Endothelial cell of umbilical vein (primary cell): ENCODE data around the gene HSPB6. TPM values are rescaled to one million over a fixed set of nuclear protein-coding genes. Genes with fewer than 3 reads are reported as not detected.

ENCODE experiments used
- BruUV-seq: library from RNA; stranded (reverse); fragments of 400-500 nt; replicated peaks from 2 replicates; lab custom pipeline; 2021; lab: Mats Ljungman, UMichigan
- CTCF ChIA-PET: fragments of 300-600, 350-600 bp; sonication (Branson Sonifier 250); formaldehyde crosslinking; loops from one replicate; lab custom pipeline; 2021; ENCODE audit warnings: antibody characterized with exemption, inconsistent platforms; lab: Charles Lee
- POLR2A ChIA-PET: fragments of 300-600, 350-600 bp; sonication (Branson Sonifier 250); formaldehyde crosslinking; loops from one replicate; lab custom pipeline; 2021; ENCODE audit warnings: antibody characterized with exemption, inconsistent platforms; lab: Charles Lee
- DNase-seq: peaks from one replicate; pipeline ENCODE4 v3.0.0-alpha.2; 2011; ENCODE audit warnings: low read depth, low spot score
- FAIRE-seq: peaks from 2 replicates; lab custom pipeline; 2011; peaks lifted over from hg19 to GRCh38; lab: Jason Lieb, UNC
- H2AFZ ChIP-seq: 2 replicates; pipeline ENCODE4 v1.6.0; 2012; ENCODE audit warnings: low read depth, low read length, control low read depth, inconsistent platforms
- H3K27ac ChIP-seq: 2 replicates; pipeline ENCODE4 v1.5.1; 2011; ENCODE audit warnings: low read depth, mild to moderate bottlenecking, control low read depth, low read length, moderate library complexity; ENCODE audit not compliant: insufficient read depth
- H3K27me3 ChIP-seq, 2 experiments: 2 replicates each; pipeline versions ENCODE4 v1.6.0 to v1.6.1; 2011; ENCODE audit warnings: low read length in 2 of 2, mixed read lengths in 1 of 2; ENCODE audit not compliant: control insufficient read depth in 2 of 2, insufficient read depth in 2 of 2
- H3K36me3 ChIP-seq, 2 experiments: 2 replicates in 1 of 2; 3 replicates in 1 of 2; pipeline ENCODE4 v1.5.1; 2011; ENCODE audit warnings: low read length in 2 of 2, mild to moderate bottlenecking in 1 of 2, moderate library complexity in 1 of 2; ENCODE audit not compliant: control insufficient read depth in 2 of 2, insufficient read depth in 2 of 2; ENCODE audit errors: extremely low read depth in 1 of 2
- H3K4me1 ChIP-seq: 3 replicates; pipeline ENCODE4 v1.5.1; 2011; ENCODE audit warnings: mild to moderate bottlenecking, low read length; ENCODE audit not compliant: control insufficient read depth, insufficient read depth; ENCODE audit errors: extremely low read depth
- H3K4me2 ChIP-seq: 2 replicates; pipeline ENCODE4 v1.6.1; 2011; ENCODE audit warnings: low read length, control low read depth, mixed read lengths; ENCODE audit not compliant: insufficient read depth
- H3K4me3 ChIP-seq, 3 experiments: fragments of 200-600 bp in 1 of 3; sonication (generic), shearing (Covaris generic) in 1 of 3; replicated peaks in 1 of 3; 2 replicates each; pipeline ENCODE4 v1.5.1; 2011 to 2016; ENCODE audit warnings: control low read depth in 3 of 3, low read length in 3 of 3, mild to moderate bottlenecking in 2 of 3, inconsistent platforms in 1 of 3, low read depth in 1 of 3, moderate library complexity in 1 of 3; ENCODE audit not compliant: insufficient read depth in 1 of 3
- H3K79me2 ChIP-seq: 2 replicates; pipeline ENCODE4 v1.6.0; 2012; ENCODE audit warnings: low read length, inconsistent platforms; ENCODE audit not compliant: control insufficient read depth, insufficient read depth
- H3K9ac ChIP-seq: replicated peaks from 2 replicates; pipeline ENCODE3; 2011; ENCODE audit warnings: low read length, control low read depth; ENCODE audit not compliant: insufficient read depth; ENCODE audit errors: extremely low read depth
- H3K9me1 ChIP-seq: replicated peaks from 3 replicates; pipeline ENCODE4 v1.6.0; 2011; ENCODE audit warnings: mild to moderate bottlenecking, low read length; ENCODE audit not compliant: control insufficient read depth, insufficient read depth; ENCODE audit errors: extremely low read depth
- H3K9me3 ChIP-seq: replicated peaks from 2 replicates; pipeline ENCODE4 v1.5.1; 2012; ENCODE audit warnings: low read length, inconsistent platforms; ENCODE audit not compliant: control insufficient read depth, insufficient read depth
- H4K20me1 ChIP-seq: replicated peaks from 2 replicates; pipeline ENCODE3; 2011; ENCODE audit warnings: mild to moderate bottlenecking, low read length; ENCODE audit not compliant: control insufficient read depth, insufficient read depth; ENCODE audit errors: extremely low read depth
- CTCF ChIP-seq, 2 donors: IDR thresholded peaks; 1 replicate in 1 of 2; 2 replicates in 1 of 2; pipeline ENCODE4 v1.5.1; 2011; ENCODE audit warnings: low read length in 2 of 2, mild to moderate bottlenecking in 2 of 2, moderate library complexity in 2 of 2, control low read depth in 1 of 2, inconsistent platforms in 1 of 2, low read depth in 1 of 2; ENCODE audit not compliant: insufficient read depth in 1 of 2; ENCODE audit errors: extremely low read depth in 1 of 2
- EZH2 ChIP-seq: IDR thresholded peaks from 2 replicates; pipeline ENCODE4 v1.6.1; 2012; ENCODE audit warnings: borderline replicate concordance, low read depth, mild to moderate bottlenecking, moderate library complexity, low read length, inconsistent platforms; ENCODE audit not compliant: severe bottlenecking
- FOS ChIP-seq: IDR thresholded peaks from 2 replicates; pipeline ENCODE4 v1.6.1; 2011; ENCODE audit warnings: mild to moderate bottlenecking, low read length, moderate library complexity, borderline replicate concordance; ENCODE audit not compliant: insufficient read depth
- GATA2 ChIP-seq: IDR thresholded peaks from 2 replicates; pipeline ENCODE4 v1.7.0; 2011; ENCODE audit warnings: low read depth, mild to moderate bottlenecking, moderate library complexity, mixed read lengths, low read length; ENCODE audit not compliant: insufficient read length, insufficient read depth
- JUN ChIP-seq: IDR thresholded peaks from 2 replicates; pipeline ENCODE4 v1.6.1; 2011; ENCODE audit warnings: borderline replicate concordance, low read depth; ENCODE audit not compliant: insufficient read length, insufficient read depth
- MYC ChIP-seq: IDR thresholded peaks from one replicate; pipeline ENCODE4 v1.6.1; 2011; ENCODE audit warnings: mild to moderate bottlenecking, low read depth, low read length
- POLR2A ChIP-seq: IDR thresholded peaks from 2 replicates; pipeline ENCODE4 v1.6.1; 2012; ENCODE audit warnings: low read depth, mild to moderate bottlenecking, control low read depth, low read length
- POLR2AphosphoS5 ChIP-seq: IDR thresholded peaks from 2 replicates; pipeline ENCODE4 v1.6.1; 2012; ENCODE audit warnings: low read depth, mild to moderate bottlenecking, control low read depth, low read length, moderate library complexity; ENCODE audit not compliant: insufficient read depth
- dilution Hi-C: fragments of 300-500 bp; cut with MboI; formaldehyde crosslinking; loops from one replicate; pipeline ENCODE4 v1.15.0; 2019; ENCODE audit warnings: low sequenced_read_pairs; ENCODE audit not compliant: extremely low pct_ligation_motif_present
- intact Hi-C: fragments of 100-400 bp; cut with micrococcal nuclease; formaldehyde crosslinking; loops from one replicate; pipeline ENCODE4 v1.10.0; 2022
- polyA plus RNA-seq, 4 experiments: library from polyadenylated mRNA; depleted of rRNA in 3 of 4; stranded (reverse) in 3 of 4; unstranded in 1 of 4; fragments of >200 nt; gene quantifications; 2 replicates each; pipeline versions ENCODE4 v1.2.1 to v1.2.3, GENCODE V29; 2011 to 2012; ENCODE audit warnings: missing spikeins in 1 of 4
- total RNA-seq: library from RNA; stranded (reverse); gene quantifications from 2 replicates; pipeline ENCODE4 v1.2.3, GENCODE V29; 2021
- TF ChIP-seq, protein P1 (sequence below): IDR thresholded peaks from 2 replicates; pipeline ENCODE4 v1.6.1; 2011; ENCODE audit not compliant: insufficient read depth, insufficient read length

The HSPB6 gene
- total and polyA plus RNA-seq, 2 donors (not counting 3 experiments of a cell fraction or from before 2014, with no cell fraction given), result 3.4 to 6.2 TPM

- Histone ChIP-seq H3K36me3 (peaks cover 0 to 6% of the 10 kb centered on the region in 2 experiments), H3K27ac (no peak overlapping the region), H3K4me3 (no peak overlapping the region), H3K27me3 (no peaks in the 10 kb centered on the region), H3K9me1 (no peaks in the 10 kb centered on the region), H3K79me2 (no peaks in the 10 kb centered on the region), H2AFZ (no peak overlapping the region), H3K4me2 (no peak overlapping the region), H3K9ac (no peak overlapping the region), H3K4me1 (peaks cover 4% of the 10 kb centered on the region), H3K9me3 (no peaks in the 10 kb centered on the region), H4K20me1 (no peaks in the 10 kb centered on the region)
- TF ChIP-seq GATA2 (no peak), POLR2A (no peak), CTCF (IDR thresholded peaks at IDR 0.05; ENCODE audit: extremely low read depth in 1 of 2, insufficient read depth in 1 of 2, low read depth in 1 of 2, low read length in 2 of 2) (no peak), FOS (no peak), MYC (no peak)
- ChIA-PET CTCF (no interaction called here), POLR2A (no interaction called here)
- intact Hi-C loops, result no loop called here
- BruUV-seq, result no TSS peak
- no peak for DNase-seq
- dilution Hi-C loops, result no loop called here
- FAIRE-seq, result no peak
These were observed 23.9 kb upstream of the HSPB6 start for GRCh38 chr19:35780717-35781116.

GRCh38 chr19:35780058-35780457, 23.2 kb upstream of the HSPB6 start:
- TF ChIP-seq CTCF (IDR thresholded peaks at IDR 0.05; ENCODE audit: extremely low read depth in 1 of 2, insufficient read depth in 1 of 2, low read depth in 1 of 2, low read length in 2 of 2) (no peak), FOS (no peak), MYC (no peak), EZH2 (no peak), POLR2AphosphoS5 (no peak), JUN (no peak)
- TF ChIP-seq, protein P1, sequence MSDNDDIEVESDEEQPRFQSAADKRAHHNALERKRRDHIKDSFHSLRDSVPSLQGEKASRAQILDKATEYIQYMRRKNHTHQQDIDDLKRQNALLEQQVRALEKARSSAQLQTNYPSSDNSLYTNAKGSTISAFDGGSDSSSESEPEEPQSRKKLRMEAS, result no peak
- FAIRE-seq, result no peak
- peaks cover 0 to 5% of the 10 kb centered on the region in 2 experiments for H3K36me3 ChIP-seq

More at GRCh38 chr19:35780058-35780457, 23.2 kb upstream of the HSPB6 start:
- Histone ChIP-seq H3K9me3 (no peaks in the 10 kb centered on the region), H3K27ac (no peak overlapping the region), H3K4me3 (no peak overlapping the region), H3K9me1 (no peaks in the 10 kb centered on the region), H3K4me2 (no peak overlapping the region), H2AFZ (no peak overlapping the region), H3K4me1 (peaks cover 4% of the 10 kb centered on the region), H4K20me1 (no peaks in the 10 kb centered on the region), H3K9ac (no peak overlapping the region), H3K27me3 (no peaks in the 10 kb centered on the region), H3K79me2 (no peaks in the 10 kb centered on the region)
- intact Hi-C loops, result no loop called here
- BruUV-seq, result no TSS peak
- ChIA-PET POLR2A (no interaction called here), CTCF (no interaction called here)
- DNase-seq, result no peak
- dilution Hi-C loops, result no loop called here
